GM21529 (cell line): ENCODE results near the gene CCDC117.
"Not testable (repeated sequence)": the region's sequence is repeated elsewhere in the genome, so short reads cannot be mapped to it uniquely, and the experiment has no call there.

Source experiments
- ATAC-seq: cut with Tn5 transposase; IDR thresholded peaks from one replicate; pipeline ENCODE4 v1.9.1; 2021; ENCODE audit not compliant: unreplicated experiment

CCDC117 gene

DNA sequence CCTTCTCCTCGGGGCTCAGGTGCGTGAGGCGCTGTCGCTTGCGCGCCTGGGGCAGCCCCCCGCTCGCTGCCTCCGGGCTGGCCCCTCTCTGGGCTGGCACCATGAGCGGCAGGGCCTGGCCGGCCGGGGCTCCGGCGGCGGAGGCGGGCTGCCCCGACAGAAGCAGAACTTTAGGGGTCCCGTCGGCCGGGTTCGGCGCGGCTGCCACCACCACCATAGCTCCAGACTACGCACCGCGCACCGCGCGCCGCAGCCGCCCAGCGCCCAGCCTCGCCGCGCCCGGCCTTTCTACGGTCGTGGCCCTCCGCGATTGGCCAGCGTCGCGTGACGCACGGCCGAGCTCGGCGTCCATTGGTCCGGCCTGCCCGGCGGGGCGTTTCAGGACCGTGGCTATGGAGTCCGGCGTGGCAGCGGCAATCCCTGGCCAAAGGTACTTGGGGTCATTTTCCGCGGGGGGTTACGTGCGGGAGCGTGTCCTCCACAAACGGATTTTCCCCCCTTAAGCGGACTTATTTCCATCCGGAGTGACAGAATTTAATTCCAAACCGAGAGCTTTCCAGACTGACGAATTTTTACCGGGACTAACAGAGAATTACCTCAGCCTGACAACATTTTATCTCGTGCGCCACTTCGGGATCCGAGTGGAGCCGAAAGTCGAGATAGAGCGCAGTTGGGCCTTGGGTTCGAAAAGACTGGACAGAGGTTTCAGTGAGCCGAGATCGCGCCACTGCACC is 28.0 kb downstream of the CCDC117 start, which contains the start of gene XBP1:
Gene XBP1 (minus strand): TSS at position 262 of the 734 bp plus-strand sequence.
- ATAC-seq: peak; percentile 68

DNA sequence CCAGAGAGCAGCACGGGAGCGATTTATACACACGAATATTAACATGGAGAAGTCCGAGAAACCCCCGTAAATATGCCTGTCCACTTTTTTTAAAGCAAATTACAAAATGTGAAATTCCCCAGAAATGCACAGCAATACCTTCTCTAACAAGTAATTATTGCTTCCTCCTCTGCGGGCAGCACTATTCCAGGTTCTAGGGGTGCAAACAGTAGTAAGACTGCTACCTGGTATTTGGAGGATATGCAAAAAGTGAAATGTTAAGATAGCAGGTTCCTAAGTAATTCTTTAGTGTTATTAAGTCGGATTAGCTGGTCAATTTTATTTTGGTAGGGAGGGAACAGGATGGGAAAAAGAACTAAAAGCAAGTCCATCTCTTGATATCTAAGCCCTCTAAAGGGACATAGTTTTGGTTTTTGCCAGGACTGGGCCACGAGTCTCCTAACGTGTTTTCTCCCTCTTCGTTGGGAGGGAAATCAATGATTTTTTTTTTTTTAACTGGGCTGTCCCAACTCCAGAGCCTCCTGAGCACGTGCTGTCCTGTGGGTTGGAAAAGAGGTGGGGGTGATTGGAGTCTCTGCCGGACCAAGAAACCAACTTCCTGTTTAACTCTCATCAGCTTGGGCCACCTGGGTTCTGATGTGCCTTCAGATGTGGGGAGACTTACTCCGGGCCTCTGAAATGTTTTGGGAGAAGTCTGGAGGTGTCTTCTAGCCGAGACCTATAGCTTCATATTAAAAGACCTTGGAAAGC is 29.5 kb downstream of the CCDC117 start:
- ATAC-seq: no peak

DNA sequence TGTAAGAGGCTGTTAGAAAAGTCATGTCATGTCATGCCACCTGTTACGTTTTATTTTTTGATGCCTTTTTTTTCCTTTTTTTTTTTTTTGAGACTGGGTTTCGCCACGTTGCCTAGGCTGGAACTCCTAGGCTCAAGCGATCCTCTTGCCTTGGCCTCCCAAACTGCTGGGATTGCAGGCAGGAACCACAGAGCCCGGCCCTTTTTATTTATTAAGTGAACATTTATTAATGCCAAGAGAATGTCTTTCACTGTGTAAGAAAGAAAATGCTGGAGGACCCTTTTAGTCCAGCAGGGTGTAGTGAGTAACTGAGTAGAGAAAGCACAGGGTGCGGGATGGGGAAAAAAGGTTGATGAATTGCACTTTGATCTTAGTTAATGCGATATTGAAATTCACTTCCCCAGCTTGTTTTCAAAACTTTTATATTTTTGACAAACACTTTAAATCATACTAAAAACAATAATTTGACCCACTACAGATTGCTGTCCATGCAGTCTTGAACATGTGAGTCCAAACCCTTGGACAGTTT is 30.2 kb downstream of the CCDC117 start:
- ATAC-seq: no peak

DNA sequence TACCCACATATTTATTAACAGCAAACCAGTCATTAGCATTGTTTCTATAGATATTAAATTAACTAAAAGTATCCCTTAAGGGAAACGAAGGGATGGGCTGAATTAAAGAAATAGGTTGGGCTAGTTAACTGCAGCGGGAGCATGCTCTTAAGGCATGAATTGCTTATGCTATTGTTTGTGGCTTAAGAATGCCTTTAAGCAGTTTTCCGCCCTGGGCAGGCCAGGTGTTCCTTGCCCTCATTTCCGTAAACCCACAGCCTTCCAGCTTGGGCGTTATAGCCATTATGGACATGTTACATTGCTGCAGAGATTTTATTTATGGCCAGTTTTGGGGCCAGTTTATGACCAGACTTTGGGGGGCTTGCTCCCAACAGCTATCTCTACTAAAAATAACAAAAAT is 32.9 kb downstream of the CCDC117 start:
- not testable (repeated sequence) for ATAC-seq

DNA sequence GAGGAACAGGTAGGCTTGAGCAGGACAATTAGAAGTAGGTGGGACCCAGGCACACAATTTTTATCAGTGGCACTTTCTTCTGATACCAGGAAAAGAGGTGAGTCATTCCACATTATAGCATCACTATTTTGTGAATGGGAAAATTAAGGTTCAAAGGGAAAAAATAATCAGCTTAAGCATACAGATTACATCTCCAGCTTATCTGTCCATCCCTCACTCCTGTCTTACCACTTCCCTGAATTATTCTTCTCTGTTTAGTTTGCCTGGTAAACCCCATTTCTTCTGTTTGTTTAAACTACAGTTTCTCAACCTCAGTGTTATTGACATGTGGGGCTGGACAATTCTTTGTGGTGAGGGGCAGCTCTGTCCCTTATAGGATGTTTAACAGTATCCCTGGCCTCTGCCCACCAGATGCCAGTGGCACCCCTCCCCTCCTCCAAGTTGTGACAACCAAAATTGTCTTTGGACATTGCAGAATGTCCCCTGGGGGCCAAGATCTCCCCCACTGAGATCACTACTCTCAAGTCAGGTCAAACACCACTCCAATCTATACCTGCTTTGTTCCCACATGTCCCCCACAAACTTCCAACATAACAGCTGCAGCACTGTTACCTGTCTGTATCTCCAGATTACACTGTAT is 36.3 kb downstream of the CCDC117 start:
- no peak for ATAC-seq

DNA sequence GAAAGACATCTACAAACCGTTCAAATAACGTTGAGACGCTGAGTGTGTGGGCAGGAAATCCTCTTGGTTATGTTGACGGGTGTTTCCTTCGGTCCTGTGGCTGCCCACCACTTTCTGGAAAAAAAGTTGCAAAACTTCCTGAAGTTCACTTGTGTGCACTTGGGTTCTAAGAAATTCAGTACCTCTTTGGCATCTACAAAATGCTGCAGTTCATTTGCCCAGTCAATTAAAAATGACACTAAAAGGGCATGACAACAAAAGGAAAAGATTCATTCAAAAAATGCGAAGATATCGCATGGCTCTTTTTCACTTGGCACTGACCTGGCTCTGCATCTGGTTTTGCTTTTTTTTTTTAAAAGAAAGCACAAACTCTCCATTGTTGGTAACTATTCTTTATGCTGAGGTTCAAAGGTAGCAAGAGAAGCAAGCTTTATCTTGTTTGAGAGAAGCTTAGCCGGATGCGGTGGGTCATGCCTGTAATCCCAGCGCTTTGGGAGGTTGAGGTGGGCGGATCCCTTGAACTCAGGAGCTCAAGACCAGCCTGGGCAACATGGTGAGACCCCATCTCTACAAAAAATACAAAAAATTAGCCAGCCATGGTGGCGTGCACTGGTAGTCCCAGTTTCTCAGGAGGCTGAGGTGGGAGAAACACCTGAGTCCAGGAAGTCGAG is 38.5 kb downstream of the CCDC117 start:
- no peak for ATAC-seq

DNA sequence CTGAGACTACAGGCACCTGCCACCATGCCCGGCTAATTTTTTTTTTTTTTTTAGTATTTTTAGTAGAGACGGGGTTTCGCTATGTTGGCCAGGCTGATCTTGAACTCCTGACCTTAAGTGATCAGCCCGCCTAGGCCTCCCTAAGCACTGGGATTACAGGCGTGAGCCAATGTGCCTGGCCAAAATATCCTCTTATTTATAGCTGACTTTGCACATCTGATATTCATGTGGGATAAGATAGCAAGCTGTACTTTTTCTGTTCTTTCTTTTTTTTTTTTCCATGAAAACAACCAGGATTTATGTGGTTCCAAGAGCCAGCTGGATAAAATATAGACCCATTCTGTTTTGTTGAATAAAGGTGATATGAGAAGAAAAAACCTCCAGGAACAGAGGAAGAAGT is 40.0 kb downstream of the CCDC117 start:
- ATAC-seq: no peak

DNA sequence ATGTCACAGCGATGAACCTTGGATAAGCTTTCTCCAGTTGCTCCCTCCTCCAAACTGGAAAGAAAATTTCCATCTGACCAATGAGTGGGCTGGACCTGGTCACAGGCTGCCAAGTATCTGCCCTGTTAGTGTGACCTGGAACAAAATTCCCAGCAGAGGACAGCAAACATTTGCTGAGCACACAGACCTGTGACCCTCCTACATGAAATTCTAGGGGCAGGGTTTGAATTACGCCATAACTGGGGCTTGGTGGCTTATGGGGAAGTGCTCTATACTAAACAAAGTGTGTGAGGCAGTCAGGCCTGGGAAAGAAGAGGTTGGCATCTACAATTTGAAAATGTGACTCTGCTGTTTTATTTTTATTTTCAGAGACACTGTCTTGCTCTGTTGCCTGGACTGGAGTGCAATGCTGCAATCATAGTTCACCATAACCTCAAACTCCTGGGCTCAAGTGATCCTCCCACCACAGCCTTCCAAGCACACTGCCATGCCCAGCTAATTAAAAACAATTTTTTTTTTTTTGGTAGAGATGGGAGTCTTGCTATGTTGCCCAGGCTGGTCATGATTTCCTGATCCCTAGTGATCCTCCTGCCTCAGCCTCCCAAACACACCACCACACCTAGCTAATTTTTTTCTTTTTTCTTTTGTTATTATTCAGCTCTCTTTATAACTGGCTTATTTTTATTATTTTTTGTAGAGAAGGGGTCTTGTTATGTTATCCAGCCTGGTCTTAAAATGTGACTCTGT is 41.5 kb downstream of the CCDC117 start:
- ATAC-seq: no peak

DNA sequence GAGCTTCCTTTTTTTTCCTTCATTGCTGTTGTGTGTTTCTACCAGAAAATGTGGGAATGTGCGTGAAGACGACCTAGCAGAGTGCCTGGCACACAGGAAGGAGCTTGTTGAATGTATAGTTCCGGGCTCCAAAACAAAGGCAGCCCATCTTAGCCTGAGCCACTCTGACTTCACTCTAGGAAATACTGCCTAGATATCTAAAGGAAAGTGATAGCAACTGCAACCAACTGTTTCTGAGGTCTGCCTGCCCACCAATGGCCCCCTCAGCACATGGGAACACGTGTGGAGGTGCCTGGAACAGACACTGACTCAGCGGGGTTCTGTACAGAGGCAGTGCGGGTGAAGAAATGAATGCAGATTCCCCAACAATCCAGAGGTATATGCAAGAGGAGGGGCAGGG is 42.6 kb downstream of the CCDC117 start:
- no peak for ATAC-seq

DNA sequence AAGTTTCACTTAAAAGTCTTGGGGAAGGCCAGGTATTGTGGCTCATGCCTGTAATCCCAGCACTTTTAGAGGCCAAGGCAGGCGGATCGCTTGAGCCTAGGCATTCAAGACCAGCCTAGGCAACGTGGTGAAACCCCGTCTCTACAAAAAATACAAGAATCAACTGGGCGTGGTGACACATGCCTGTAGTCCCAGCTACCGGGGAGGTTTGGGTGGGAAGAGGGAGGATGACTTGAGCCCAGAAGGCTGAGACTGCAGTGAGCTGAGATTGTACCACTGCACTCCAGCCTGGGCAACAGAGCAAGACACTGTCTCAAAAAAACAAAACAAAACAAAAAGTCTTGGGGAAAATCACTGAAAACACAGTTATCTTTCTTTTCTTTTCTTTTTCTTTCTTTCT is 43.2 kb downstream of the CCDC117 start:
- no peak for ATAC-seq

DNA sequence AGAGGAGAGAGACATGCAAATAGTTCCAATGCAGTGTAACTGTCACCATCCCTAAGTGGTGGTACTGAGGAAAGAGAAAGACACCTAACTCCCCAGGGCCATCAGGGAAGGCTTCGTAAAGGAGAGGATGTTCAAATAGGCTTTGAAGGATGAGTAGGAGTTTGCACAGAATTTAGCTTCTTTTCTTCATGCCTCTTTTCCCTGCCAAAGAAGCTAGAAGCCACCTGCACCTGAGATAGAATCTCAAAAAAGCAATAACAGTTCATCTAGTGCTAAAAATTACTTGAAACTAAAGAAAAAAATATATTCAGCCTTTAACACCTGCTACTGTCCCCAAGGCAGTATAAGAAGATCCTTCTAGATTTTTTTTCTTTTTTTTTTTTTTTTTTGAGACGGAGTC is 44.6 kb downstream of the CCDC117 start:
- no peak for ATAC-seq

DNA sequence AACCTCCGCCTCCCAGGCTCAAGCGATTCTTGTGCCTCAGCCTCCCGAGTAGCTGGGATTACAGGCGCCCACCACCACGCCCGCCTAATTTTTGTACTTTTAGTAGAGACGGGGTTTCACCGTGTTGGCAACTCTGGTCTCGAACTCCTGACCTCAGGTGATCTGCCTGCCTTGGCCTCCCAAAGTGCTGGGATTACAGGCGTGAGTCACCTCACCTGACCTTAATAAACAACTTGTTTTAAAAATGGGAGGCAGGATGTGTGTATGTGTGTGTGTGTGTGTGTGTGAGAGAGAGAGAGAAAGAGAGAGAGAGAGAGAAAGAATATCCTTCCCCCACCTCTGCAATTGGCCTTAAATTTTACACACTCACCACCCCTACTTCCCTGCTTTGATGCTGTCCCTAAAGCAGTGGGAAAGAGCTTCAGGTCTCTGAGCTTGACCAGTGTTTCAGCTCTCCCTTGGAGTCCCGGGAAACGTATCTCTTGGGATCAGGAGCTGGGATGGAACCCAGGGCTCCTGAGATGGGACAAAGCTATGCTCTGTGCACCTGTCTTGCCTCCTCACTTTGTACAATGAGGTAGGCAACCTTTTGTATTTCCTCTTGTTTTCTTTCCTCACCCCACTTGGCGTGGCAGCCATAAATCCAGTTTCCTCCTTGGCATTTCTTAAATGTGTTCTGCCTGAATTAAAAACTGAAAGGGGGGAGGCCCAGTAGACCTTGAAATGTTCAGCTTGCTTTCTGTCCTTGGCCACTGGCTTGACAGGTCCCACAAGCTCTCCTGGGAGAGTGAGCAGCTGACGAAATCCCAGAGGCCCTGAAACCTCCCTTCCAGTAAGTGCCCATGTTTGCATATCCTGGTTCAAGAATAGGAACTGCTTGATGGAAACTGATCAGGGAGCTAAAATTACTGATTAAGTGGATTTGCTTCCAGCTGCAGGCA is 45.7 kb downstream of the CCDC117 start:
- ATAC-seq: no peak

DNA sequence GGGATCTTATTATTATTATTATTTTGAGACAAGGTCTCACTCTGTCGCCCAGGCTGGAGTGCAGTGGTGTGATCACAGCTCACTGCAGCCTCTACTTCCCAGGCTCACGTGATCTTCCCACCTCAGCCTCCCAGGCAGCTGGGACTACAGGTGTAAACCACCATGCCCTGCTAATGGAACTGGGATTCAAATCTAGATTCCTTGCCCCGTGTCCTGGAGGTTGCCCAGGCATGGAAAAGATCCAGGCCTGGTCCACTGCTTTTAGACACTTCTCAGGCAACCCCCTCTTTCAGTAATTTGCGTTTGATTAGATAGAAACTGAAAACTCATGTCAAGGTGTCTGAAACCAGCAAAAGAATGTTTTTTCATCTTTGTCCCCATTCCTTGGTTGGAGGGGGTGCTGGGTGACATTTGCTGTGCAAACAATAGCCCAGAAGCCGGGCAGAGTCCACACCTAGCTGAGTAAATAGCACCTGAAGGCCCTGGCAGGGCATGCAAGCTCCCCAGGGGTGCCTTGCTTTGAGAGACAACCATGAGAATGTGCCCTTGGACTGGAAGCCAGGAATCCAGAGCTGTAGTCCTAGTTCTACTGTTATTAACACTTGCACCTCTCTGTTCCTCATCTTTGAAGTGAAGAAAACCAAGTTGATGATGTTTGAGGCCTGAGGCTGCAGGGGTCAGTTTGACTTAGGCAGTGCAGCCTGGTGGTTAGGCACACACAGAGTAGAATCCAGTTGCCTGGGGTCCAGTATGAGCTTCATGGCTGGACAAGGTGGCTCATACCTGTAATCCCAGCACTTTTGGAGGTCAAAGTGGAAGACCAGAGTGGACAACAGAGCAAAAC is 47.0 kb downstream of the CCDC117 start:
- ATAC-seq: peak; percentile 51

DNA sequence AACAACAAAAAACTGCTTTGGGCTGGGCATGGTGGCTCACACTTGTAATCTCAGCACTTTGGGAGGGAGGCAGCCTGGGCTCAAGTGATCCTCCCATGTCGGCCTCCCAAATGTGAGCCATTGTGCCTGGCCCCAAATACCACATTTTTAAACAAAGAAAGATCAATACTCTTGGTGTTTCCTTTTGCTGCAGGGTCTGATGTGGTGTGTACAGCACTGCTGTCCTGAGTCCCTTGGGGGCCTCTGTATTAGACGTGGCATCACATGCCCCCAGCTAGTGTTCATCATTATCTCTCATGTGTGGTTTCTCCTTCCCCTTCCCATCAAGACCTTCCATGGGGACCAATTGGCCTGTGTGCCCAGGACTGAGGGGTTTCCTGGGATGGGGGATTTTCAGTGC is 48.4 kb downstream of the CCDC117 start:
- no peak for ATAC-seq

DNA sequence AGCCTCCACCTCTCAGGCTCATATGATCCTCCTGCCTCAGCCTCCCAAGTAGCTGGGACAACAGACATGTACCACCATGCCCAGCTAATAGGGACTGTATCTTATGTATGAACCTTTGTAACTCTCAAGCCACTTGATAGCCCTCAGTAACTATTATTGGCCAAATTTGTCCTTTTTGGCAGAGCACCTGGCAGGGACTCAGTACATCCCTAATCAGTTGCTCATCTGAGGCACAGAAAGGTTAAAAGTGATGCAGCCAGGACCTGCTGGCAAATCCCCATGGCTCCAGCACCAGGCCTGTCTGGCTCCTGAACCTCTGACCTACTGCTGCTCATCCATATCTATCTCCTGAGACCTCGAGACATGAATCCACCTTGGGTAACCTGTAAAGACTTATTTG is 49.0 kb downstream of the CCDC117 start:
- no peak for ATAC-seq

DNA sequence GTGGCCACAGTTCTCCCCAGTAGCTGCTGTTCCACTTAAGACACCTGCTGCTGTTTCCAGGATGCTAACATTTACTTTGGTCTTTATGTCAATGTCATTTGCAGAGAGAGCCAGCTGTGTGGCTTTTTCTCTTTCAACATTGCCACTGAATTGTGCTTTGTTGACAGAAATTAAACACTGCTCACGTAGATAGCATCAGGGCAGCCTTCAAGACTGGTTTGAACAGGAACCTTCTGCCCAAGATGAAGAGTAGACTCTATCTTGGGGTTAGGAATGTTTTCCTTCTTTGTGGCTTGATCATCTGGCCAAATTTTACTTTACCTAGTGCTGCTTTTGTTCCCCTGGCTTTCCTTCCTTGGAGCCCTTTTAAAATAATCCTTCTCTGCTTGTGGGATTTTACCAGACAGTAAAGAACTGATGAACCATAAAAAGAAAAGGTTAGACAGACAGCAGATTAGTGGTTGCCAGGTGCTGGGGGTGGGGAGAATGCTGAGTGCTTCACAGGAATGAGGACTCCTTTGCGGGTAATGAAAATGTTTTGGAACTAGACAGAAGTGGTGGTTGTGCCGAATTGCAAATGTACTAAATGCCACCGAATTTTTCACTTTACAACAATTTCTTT is 50.5 kb downstream of the CCDC117 start:
- ATAC-seq: no peak

DNA sequence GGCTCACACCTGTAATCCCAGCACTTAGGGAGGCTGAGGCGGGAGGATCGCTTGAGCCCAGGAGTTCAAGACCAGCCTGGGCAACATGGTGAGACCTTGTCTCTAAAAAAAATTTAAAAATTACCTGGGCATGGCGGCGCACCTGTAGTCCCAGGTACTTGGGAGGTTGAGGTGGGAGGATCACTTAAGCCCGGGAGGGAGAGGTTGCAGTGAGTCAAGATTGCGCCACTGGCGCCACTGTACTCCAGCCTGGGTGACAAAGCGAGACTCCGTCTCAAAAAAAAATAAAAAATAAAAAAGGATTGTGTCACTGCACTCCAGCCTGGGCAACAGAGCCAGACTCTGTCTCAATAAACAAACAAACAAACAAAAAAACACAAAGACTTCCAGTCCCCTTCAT is 52.0 kb downstream of the CCDC117 start:
- ATAC-seq: not testable (repeated sequence)

DNA sequence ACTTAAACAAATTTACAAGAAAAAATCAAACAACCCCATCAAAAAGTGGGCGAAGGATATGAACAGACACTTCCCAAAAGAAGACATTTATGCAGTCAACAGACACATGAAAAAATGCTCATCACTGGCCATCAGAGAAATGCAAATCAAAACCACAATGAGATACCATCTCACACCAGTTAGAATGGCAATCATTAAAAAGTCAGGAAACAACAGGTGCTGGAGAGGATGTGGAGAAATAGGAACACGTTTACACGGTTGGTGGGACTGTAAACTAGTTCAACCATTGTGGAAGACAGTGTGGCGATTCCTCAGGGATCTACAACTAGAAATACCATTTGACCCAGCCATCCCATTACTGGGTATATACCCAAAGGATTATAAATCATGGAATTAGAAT is 53.9 kb downstream of the CCDC117 start:
- not testable (repeated sequence) for ATAC-seq
